Activated naive CD4-positive, alpha-beta T cell treated with anti-CD3 and anti-CD28 coated beads for 36 hours (primary cell): ENCODE data around the gene CTNNA2. TPM values are rescaled to one million over a fixed set of nuclear protein-coding genes. Genes with fewer than 3 reads are reported as not detected.

Experiments used
- CTCF ChIA-PET: fragments of 350-600 bp; sonication (Branson Sonifier 250); formaldehyde crosslinking; loops from one replicate; lab custom pipeline; 2021; ENCODE audit warnings: antibody characterized with exemption; lab: Charles Lee
- DNase-seq: peaks from one replicate; pipeline ENCODE4 v3.0.0-alpha.2; 2020
- H3K27ac Mint-ChIP-seq: one replicate; pipeline ENCODE4 v1.8.0; 2021; ENCODE audit warnings: mild to moderate bottlenecking, mixed read lengths
- H3K27me3 Mint-ChIP-seq: one replicate; pipeline ENCODE4 v1.8.0; 2021; ENCODE audit warnings: low read depth, mixed read lengths
- H3K36me3 Mint-ChIP-seq: one replicate; pipeline ENCODE4 v1.8.0; 2021; ENCODE audit warnings: low read depth, mixed read lengths
- H3K4me1 Mint-ChIP-seq: one replicate; pipeline ENCODE4 v1.8.0; 2021; ENCODE audit warnings: low read depth, mixed read lengths
- H3K4me3 Mint-ChIP-seq: one replicate; pipeline ENCODE4 v1.8.0; 2021; ENCODE audit warnings: mild to moderate bottlenecking, moderate library complexity, mixed read lengths
- H3K9me3 Mint-ChIP-seq: one replicate; pipeline ENCODE4 v1.8.0; 2021; ENCODE audit warnings: mixed read lengths
- intact Hi-C: fragments of 100-400 bp; cut with micrococcal nuclease; formaldehyde crosslinking; loops from one replicate; pipeline ENCODE4 v1.15.1; 2023
- total RNA-seq, 2 experiments: library from RNA; stranded (reverse); gene quantifications; one replicate each; pipeline ENCODE4 v1.2.3, GENCODE V29; 2021

Gene CTNNA2
- total RNA-seq, 2 experiments from 2014 or later, result not detected

GRCh38 chr2:80256782-80257167 is 743.9 kb downstream of the CTNNA2 start:
- H3K9me3 Mint-ChIP-seq, result peaks cover 2% of the 10 kb centered on the region
- no peak overlapping the region for H3K4me3 Mint-ChIP-seq
- no peaks in the 10 kb centered on the region for H3K27me3 Mint-ChIP-seq
- intact Hi-C loops, result no loop called here
- CTCF ChIA-PET, result interaction anchor here (0.6 kb wide), 1 partner anchor 31 kb away, joined by 3 read pairs; no protein-coding TSS in a partner anchor
- no peak for DNase-seq
- no peaks in the 10 kb centered on the region for H3K4me1 Mint-ChIP-seq
- no peak overlapping the region for H3K27ac Mint-ChIP-seq
- no peaks in the 10 kb centered on the region for H3K36me3 Mint-ChIP-seq

GRCh38 chr2:80257450-80257849 is 744.6 kb downstream of the CTNNA2 start:
- Mint-ChIP-seq H3K36me3 (no peaks in the 10 kb centered on the region), H3K27ac (no peak overlapping the region), H3K4me1 (no peaks in the 10 kb centered on the region), H3K9me3 (peaks cover 2% of the 10 kb centered on the region), H3K27me3 (no peaks in the 10 kb centered on the region), H3K4me3 (no peak overlapping the region)
- DNase-seq, result no peak
- intact Hi-C loops, result no loop called here
- CTCF ChIA-PET, result no interaction called here

- CTCF ChIA-PET, result no interaction called here
- Mint-ChIP-seq H3K27ac (no peak overlapping the region), H3K36me3 (no peaks in the 10 kb centered on the region), H3K4me1 (no peaks in the 10 kb centered on the region), H3K4me3 (no peak overlapping the region), H3K27me3 (no peaks in the 10 kb centered on the region), H3K9me3 (peaks cover 2% of the 10 kb centered on the region)
- no peak for DNase-seq
- intact Hi-C loops, result no loop called here
Observed at GRCh38 chr2:80258341-80258740, 745.5 kb downstream of the CTNNA2 start.

- CTCF ChIA-PET, result no interaction called here
- Mint-ChIP-seq H3K36me3 (no peaks in the 10 kb centered on the region), H3K27me3 (no peaks in the 10 kb centered on the region), H3K27ac (no peak overlapping the region), H3K9me3 (peaks cover 2% of the 10 kb centered on the region), H3K4me3 (no peak overlapping the region), H3K4me1 (no peaks in the 10 kb centered on the region)
- DNase-seq, result no peak
- intact Hi-C loops, result no loop called here
Observed at GRCh38 chr2:80258793-80259192, 745.9 kb downstream of the CTNNA2 start.

- no peaks in the 10 kb centered on the region for H3K27me3 Mint-ChIP-seq
- DNase-seq, result no peak
- no peak overlapping the region for H3K27ac Mint-ChIP-seq
- CTCF ChIA-PET, result interaction anchor here (0.6 kb wide), 1 partner anchor 992 kb away, joined by 4 read pairs; no protein-coding TSS in a partner anchor
- intact Hi-C loops, result no loop called here
- no peaks in the 10 kb centered on the region for H3K36me3 Mint-ChIP-seq
- H3K4me1 Mint-ChIP-seq, result no peaks in the 10 kb centered on the region
- H3K9me3 Mint-ChIP-seq, result peaks cover 2% of the 10 kb centered on the region
- no peak overlapping the region for H3K4me3 Mint-ChIP-seq
Observed at GRCh38 chr2:80259292-80259691, 746.4 kb downstream of the CTNNA2 start.

GRCh38 chr2:80266231-80266630 is 753.4 kb downstream of the CTNNA2 start:
- Mint-ChIP-seq H3K36me3 (no peaks in the 10 kb centered on the region), H3K4me1 (no peaks in the 10 kb centered on the region), H3K27ac (no peak overlapping the region), H3K27me3 (no peaks in the 10 kb centered on the region), H3K9me3 (peaks cover 4% of the 10 kb centered on the region), H3K4me3 (no peak overlapping the region)
- intact Hi-C loops, result no loop called here
- no peak for DNase-seq
- CTCF ChIA-PET, result no interaction called here

- no peak overlapping the region for H3K4me3 Mint-ChIP-seq
- peaks cover 4% of the 10 kb centered on the region for H3K9me3 Mint-ChIP-seq
- H3K27me3 Mint-ChIP-seq, result peaks cover 3% of the 10 kb centered on the region
- CTCF ChIA-PET, result no interaction called here
- no peak for DNase-seq
- H3K36me3 Mint-ChIP-seq, result no peaks in the 10 kb centered on the region
- H3K4me1 Mint-ChIP-seq, result no peaks in the 10 kb centered on the region
- intact Hi-C loops, result no loop called here
- no peak overlapping the region for H3K27ac Mint-ChIP-seq
Observed at GRCh38 chr2:80269806-80270205, 757.0 kb downstream of the CTNNA2 start.

- DNase-seq, result no peak
- CTCF ChIA-PET, result no interaction called here
- H3K36me3 Mint-ChIP-seq, result no peaks in the 10 kb centered on the region
- no peak overlapping the region for H3K4me3 Mint-ChIP-seq
- H3K9me3 Mint-ChIP-seq, result peaks cover 7% of the 10 kb centered on the region
- no peak overlapping the region for H3K27ac Mint-ChIP-seq
- H3K4me1 Mint-ChIP-seq, result no peaks in the 10 kb centered on the region
- H3K27me3 Mint-ChIP-seq, result no peaks in the 10 kb centered on the region
- intact Hi-C loops, result no loop called here
Observed at GRCh38 chr2:80280598-80280997, 767.7 kb downstream of the CTNNA2 start.

GRCh38 chr2:80281049-80281448 is 768.2 kb downstream of the CTNNA2 start:
- Mint-ChIP-seq H3K9me3 (peaks cover 6% of the 10 kb centered on the region), H3K27me3 (no peaks in the 10 kb centered on the region), H3K4me3 (no peak overlapping the region), H3K36me3 (no peaks in the 10 kb centered on the region), H3K4me1 (no peaks in the 10 kb centered on the region), H3K27ac (no peak overlapping the region)
- intact Hi-C loops, result no loop called here
- CTCF ChIA-PET, result no interaction called here
- DNase-seq, result no peak

GRCh38 chr2:80288576-80288975 is 775.7 kb downstream of the CTNNA2 start:
- Mint-ChIP-seq H3K27ac (no peak overlapping the region), H3K9me3 (peaks cover 2% of the 10 kb centered on the region), H3K4me3 (no peak overlapping the region), H3K36me3 (no peaks in the 10 kb centered on the region), H3K4me1 (no peaks in the 10 kb centered on the region), H3K27me3 (no peaks in the 10 kb centered on the region)
- intact Hi-C loops, result no loop called here
- no peak for DNase-seq
- CTCF ChIA-PET, result no interaction called here

GRCh38 chr2:80291656-80292055 is 778.8 kb downstream of the CTNNA2 start:
- intact Hi-C loops, result no loop called here
- Mint-ChIP-seq H3K9me3 (peaks cover 2% of the 10 kb centered on the region), H3K4me1 (no peaks in the 10 kb centered on the region), H3K27me3 (no peaks in the 10 kb centered on the region), H3K4me3 (no peak overlapping the region), H3K27ac (no peak overlapping the region), H3K36me3 (no peaks in the 10 kb centered on the region)
- no peak for DNase-seq
- CTCF ChIA-PET, result no interaction called here

- Mint-ChIP-seq H3K4me3 (no peak overlapping the region), H3K9me3 (no peaks in the 10 kb centered on the region), H3K36me3 (no peaks in the 10 kb centered on the region), H3K4me1 (no peaks in the 10 kb centered on the region), H3K27ac (no peak overlapping the region), H3K27me3 (peaks cover 2% of the 10 kb centered on the region)
- intact Hi-C loops, result no loop called here
- no peak for DNase-seq
- CTCF ChIA-PET, result interaction anchor here (0.7 kb wide), 1 partner anchor 70 kb away, joined by 3 read pairs; no protein-coding TSS in a partner anchor
Observed at GRCh38 chr2:80292474-80292873, 779.6 kb downstream of the CTNNA2 start.

- Mint-ChIP-seq H3K27me3 (peaks cover 2% of the 10 kb centered on the region), H3K36me3 (no peaks in the 10 kb centered on the region), H3K4me1 (no peaks in the 10 kb centered on the region), H3K9me3 (no peaks in the 10 kb centered on the region), H3K27ac (no peak overlapping the region), H3K4me3 (no peak overlapping the region)
- intact Hi-C loops, result no loop called here
- CTCF ChIA-PET, result no interaction called here
- DNase-seq, result no peak
Observed at GRCh38 chr2:80293039-80293438, 780.2 kb downstream of the CTNNA2 start.
